Globus pallidus (tissue), 1 donor: ENCODE measurements around the gene ALG1.
A peak's percentile ranks its signal among the peaks of the same experiment; 100 is the strongest.

Experiments
- DNase-seq: peaks from one replicate; pipeline ENCODE4 v3.0.0-alpha.2; 2015; ENCODE audit warnings: low spot score

ALG1 gene

GRCh38 chr16:5045499-5046115 is 26.0 kb upstream of the ALG1 start:
- no peak for DNase-seq

- DNase-seq = no peak
Observed at GRCh38 chr16:5046914-5047313, 24.7 kb upstream of the ALG1 start.

GRCh38 chr16:5054876-5055865 is 16.5 kb upstream of the ALG1 start:
- no peak for DNase-seq

GRCh38 chr16:5056352-5056751 is 15.3 kb upstream of the ALG1 start:
- no peak for DNase-seq

- no peak for DNase-seq
Observed at GRCh38 chr16:5058476-5058875, 13.2 kb upstream of the ALG1 start.

GRCh38 chr16:5059386-5060072 is 12.1 kb upstream of the ALG1 start:
- no peak for DNase-seq

- DNase-seq = no peak
Observed at GRCh38 chr16:5060073-5060641, 11.5 kb upstream of the ALG1 start.

GRCh38 chr16:5062051-5062450 is 9.6 kb upstream of the ALG1 start:
- no peak for DNase-seq

GRCh38 chr16:5062790-5063765 is 8.6 kb upstream of the ALG1 start:
- DNase-seq = no peak

- DNase-seq = no peak
Observed at GRCh38 chr16:5064915-5065314, 6.7 kb upstream of the ALG1 start.

GRCh38 chr16:5065326-5065725 is 6.3 kb upstream of the ALG1 start:
- no peak for DNase-seq

- DNase-seq = peak; percentile 63
Observed at GRCh38 chr16:5065813-5066212, 5.8 kb upstream of the ALG1 start, which contains the start of gene C16orf89. TSS of gene C16orf89 (minus strand) at chr16:5065956. CDS start at chr16:5065908, 48 bp downstream.

- no peak for DNase-seq
Observed at GRCh38 chr16:5066511-5066910, 5.1 kb upstream of the ALG1 start.

- DNase-seq = no peak
Observed at GRCh38 chr16:5069048-5069447, 2.6 kb upstream of the ALG1 start.

- DNase-seq = no peak
Observed at GRCh38 chr16:5069854-5070253, 1.8 kb upstream of the ALG1 start.

- no peak for DNase-seq
Observed at GRCh38 chr16:5070431-5071186, 1.0 kb upstream of the ALG1 start.

- DNase-seq = no peak
Observed at GRCh38 chr16:5071341-5071680, 332 bp upstream of the ALG1 start.

GRCh38 chr16:5072334-5073278 is 963 bp downstream of the ALG1 start:
- no peak for DNase-seq

- no peak for DNase-seq
Observed at GRCh38 chr16:5073279-5073629, 1.6 kb downstream of the ALG1 start.
